ENCODE measurements around the gene TPCN2. TPM values are rescaled to one million over a fixed set of nuclear protein-coding genes. Genes with fewer than 3 reads are reported as not detected.

Gene TPCN2
- total and polyA plus RNA-seq, 9 of the 15 experiments (the other 6 are each of a cell fraction or from before 2014, with no cell fraction given), result 0.66 to 10.2 (median 4.6) TPM

DNA sequence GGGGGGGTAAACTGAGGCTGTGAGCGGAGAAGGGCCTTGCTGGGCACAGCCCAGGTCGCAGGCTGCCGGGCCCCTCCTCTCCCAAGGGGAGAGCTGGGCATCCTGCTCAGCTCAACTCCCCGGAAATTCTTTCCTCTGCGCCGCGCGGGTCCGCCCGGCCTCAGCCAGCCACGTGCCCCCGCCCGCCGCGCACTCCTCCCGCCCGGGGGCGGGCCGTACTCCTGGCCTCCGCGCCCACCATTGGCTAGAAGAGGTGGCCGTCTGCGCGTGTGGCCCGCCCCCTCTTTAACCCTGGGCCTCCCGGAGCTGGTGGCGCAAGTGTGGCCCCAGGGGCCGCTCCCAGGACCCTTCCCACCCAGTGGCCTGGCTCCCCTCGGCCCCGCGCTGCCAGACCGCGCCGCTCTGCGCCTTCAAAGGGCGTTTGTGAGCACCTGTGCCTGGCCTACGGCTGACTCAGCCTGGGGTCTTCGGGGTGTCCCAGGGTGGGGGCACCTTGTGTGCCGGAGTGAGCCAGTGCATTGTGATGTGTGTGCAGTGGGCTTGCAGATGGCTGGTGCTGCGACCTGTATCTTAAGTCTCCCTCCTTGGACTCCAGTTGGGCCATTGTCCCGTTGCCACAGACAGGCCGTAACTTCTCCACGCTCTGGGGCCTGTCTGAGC is 37.6 kb upstream of the TPCN2 start (continued):
- TF ChIP-seq, protein P1, sequence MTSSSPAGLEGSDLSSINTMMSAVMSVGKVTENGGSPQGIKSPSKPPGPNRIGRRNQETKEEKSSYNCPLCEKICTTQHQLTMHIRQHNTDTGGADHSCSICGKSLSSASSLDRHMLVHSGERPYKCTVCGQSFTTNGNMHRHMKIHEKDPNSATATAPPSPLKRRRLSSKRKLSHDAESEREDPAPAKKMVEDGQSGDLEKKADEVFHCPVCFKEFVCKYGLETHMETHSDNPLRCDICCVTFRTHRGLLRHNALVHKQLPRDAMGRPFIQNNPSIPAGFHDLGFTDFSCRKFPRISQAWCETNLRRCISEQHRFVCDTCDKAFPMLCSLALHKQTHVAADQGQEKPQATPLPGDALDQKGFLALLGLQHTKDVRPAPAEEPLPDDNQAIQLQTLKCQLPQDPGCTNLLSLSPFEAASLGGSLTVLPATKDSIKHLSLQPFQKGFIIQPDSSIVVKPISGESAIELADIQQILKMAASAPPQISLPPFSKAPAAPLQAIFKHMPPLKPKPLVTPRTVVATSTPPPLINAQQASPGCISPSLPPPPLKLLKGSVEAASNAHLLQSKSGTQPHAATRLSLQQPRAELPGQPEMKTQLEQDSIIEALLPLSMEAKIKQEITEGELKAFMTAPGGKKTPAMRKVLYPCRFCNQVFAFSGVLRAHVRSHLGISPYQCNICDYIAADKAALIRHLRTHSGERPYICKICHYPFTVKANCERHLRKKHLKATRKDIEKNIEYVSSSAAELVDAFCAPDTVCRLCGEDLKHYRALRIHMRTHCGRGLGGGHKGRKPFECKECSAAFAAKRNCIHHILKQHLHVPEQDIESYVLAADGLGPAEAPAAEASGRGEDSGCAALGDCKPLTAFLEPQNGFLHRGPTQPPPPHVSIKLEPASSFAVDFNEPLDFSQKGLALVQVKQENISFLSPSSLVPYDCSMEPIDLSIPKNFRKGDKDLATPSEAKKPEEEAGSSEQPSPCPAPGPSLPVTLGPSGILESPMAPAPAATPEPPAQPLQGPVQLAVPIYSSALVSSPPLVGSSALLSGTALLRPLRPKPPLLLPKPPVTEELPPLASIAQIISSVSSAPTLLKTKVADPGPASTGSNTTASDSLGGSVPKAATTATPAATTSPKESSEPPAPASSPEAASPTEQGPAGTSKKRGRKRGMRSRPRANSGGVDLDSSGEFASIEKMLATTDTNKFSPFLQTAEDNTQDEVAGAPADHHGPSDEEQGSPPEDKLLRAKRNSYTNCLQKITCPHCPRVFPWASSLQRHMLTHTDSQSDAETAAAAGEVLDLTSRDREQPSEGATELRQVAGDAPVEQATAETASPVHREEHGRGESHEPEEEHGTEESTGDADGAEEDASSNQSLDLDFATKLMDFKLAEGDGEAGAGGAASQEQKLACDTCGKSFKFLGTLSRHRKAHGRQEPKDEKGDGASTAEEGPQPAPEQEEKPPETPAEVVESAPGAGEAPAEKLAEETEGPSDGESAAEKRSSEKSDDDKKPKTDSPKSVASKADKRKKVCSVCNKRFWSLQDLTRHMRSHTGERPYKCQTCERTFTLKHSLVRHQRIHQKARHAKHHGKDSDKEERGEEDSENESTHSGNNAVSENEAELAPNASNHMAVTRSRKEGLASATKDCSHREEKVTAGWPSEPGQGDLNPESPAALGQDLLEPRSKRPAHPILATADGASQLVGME (CRISPR knock-in tag; IDR thresholded peaks at IDR 0.05), result no peak
- TF ChIP-seq CHD4 (IDR thresholded peaks at IDR 0.05; ENCODE audit: insufficient read depth, insufficient replicate concordance, low read depth, low read length, poor library complexity, severe bottlenecking) (no peak), SRSF3 (IDR thresholded peaks at IDR 0.05; ENCODE audit: insufficient read depth, low read length) (no peak), TEAD1 (CRISPR knock-in tag; IDR thresholded peaks at IDR 0.05) (no peak), PHB (CRISPR knock-in tag; IDR thresholded peaks at IDR 0.05) (no peak), SP2 (IDR thresholded peaks at IDR 0.05; ENCODE audit: extremely low read depth, low read depth, low read length, poor library complexity, severe bottlenecking) (peak; percentile 61), ZNF75A (CRISPR knock-in tag; IDR thresholded peaks at IDR 0.05) (no peak), KDM1A (IDR thresholded peaks at IDR 0.05) (no peak), FOXK1 (CRISPR knock-in tag; IDR thresholded peaks at IDR 0.05; ENCODE audit: borderline replicate concordance) (no peak), ZNF121 (CRISPR knock-in tag; conservative IDR thresholded peaks at IDR 0.05) (no peak), ZBTB17 (CRISPR knock-in tag; IDR thresholded peaks at IDR 0.05) (no peak), RBM15 (IDR thresholded peaks at IDR 0.05; ENCODE audit: insufficient read depth, low read length) (no peak), TAF1 (IDR thresholded peaks at IDR 0.05; ENCODE audit: control insufficient read depth, extremely low read depth, insufficient read depth, low read length, severe bottlenecking) (no peak), ZFX (CRISPR knock-in tag; IDR thresholded peaks at IDR 0.05) (no peak), ZNF561 (CRISPR knock-in tag; conservative IDR thresholded peaks at IDR 0.05) (no peak), BHLHE40 (IDR thresholded peaks at IDR 0.05; ENCODE audit: low read length) (peak; percentile 63; the same call in 1 of the 2 replicates), TCF3 (CRISPR knock-in tag; IDR thresholded peaks at IDR 0.05) (no peak), SAFB2 (IDR thresholded peaks at IDR 0.05; ENCODE audit: borderline replicate concordance, low read depth, low read length, severe bottlenecking) (no peak), PHB2 (IDR thresholded peaks at IDR 0.05; ENCODE audit: low read depth) (no peak), ZNF707 (CRISPR knock-in tag; conservative IDR thresholded peaks at IDR 0.05) (no peak), U2AF1 (optimal IDR thresholded peaks at IDR 0.05; ENCODE audit: low read depth, low read length) (no peak)
- TF ChIP-seq, protein P2, sequence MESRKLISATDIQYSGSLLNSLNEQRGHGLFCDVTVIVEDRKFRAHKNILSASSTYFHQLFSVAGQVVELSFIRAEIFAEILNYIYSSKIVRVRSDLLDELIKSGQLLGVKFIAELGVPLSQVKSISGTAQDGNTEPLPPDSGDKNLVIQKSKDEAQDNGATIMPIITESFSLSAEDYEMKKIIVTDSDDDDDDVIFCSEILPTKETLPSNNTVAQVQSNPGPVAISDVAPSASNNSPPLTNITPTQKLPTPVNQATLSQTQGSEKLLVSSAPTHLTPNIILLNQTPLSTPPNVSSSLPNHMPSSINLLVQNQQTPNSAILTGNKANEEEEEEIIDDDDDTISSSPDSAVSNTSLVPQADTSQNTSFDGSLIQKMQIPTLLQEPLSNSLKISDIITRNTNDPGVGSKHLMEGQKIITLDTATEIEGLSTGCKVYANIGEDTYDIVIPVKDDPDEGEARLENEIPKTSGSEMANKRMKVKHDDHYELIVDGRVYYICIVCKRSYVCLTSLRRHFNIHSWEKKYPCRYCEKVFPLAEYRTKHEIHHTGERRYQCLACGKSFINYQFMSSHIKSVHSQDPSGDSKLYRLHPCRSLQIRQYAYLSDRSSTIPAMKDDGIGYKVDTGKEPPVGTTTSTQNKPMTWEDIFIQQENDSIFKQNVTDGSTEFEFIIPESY (CRISPR knock-in tag; IDR thresholded peaks at IDR 0.05), result no peak

Data from K562 (cell line).